HG03097 (cell line): Measurements from ENCODE around the gene CCDC3.

Source experiments
- ATAC-seq: cut with Tn5 transposase; IDR thresholded peaks from one replicate; pipeline ENCODE4 v1.9.1; 2021; ENCODE audit not compliant: unreplicated experiment, low FRiP score

CCDC3 gene

GRCh38 chr10:12847361-12847975 is 154.0 kb downstream of the CCDC3 start:
- ATAC-seq: no peak

GRCh38 chr10:12846718-12847117 is 154.8 kb downstream of the CCDC3 start:
- ATAC-seq: no peak
